ENCODE results near the gene EML5. TPM values are rescaled to one million over a fixed set of nuclear protein-coding genes. Genes with fewer than 3 reads are reported as not detected.

The EML5 gene
- polyA plus RNA-seq, 1 donor from 2014 or later = 0.61 TPM

- H3K36me3 Mint-ChIP-seq = peaks cover 1% of the 10 kb centered on the region
- peaks cover 3% of the 10 kb centered on the region for H3K27me3 Mint-ChIP-seq
Measured at GRCh38 chr14:88562831-88563686, 229.7 kb downstream of the EML5 start, which contains the start of gene ZC3H14. ZC3H14 (plus strand) TSS chr14:88563037; CDS start chr14:88563134, 97 bp downstream.

GRCh38 chr14:88562532-88562830 is 230.3 kb downstream of the EML5 start:
- Mint-ChIP-seq H3K36me3 (no peaks in the 10 kb centered on the region), H3K9me3 (no peaks in the 10 kb centered on the region), H3K27me3 (peaks cover 3% of the 10 kb centered on the region)

More at GRCh38 chr14:88562831-88563686, 229.7 kb downstream of the EML5 start, which contains the start of gene ZC3H14:
- peaks cover 0 to 4% (median 0%) of the 10 kb centered on the region in 3 donors for H3K9me3 Mint-ChIP-seq
- peaks cover 10 to 26% (median 20%) of the 10 kb centered on the region in 3 donors for H3K4me1 Mint-ChIP-seq
- peak within 1 kb of the TSS; percentile 77 to 95 (median 90) for H3K27ac Mint-ChIP-seq
- peak within 1 kb of the TSS; percentile 94 to 98 (median 96) for H3K4me3 Mint-ChIP-seq

More at GRCh38 chr14:88562532-88562830, 230.3 kb downstream of the EML5 start:
- peak overlapping the region; percentile 94 to 98 (median 96) for H3K4me3 Mint-ChIP-seq
- peaks cover 9 to 26% (median 20%) of the 10 kb centered on the region in 3 donors for H3K4me1 Mint-ChIP-seq
- H3K27ac Mint-ChIP-seq = peak overlapping the region; percentile 74 to 91 (median 77)

Other genes with a start within 250 kb of the EML5 start
- not detected for gene PTPN21, start 237.9 kb downstream of the EML5 start, polyA plus RNA-seq
- gene ZC3H14, start 229.9 kb downstream of the EML5 start, polyA plus RNA-seq = 45.4 TPM
- gene TTC8, start 31.7 kb upstream of the EML5 start, polyA plus RNA-seq = 2.2 TPM

Measured in IgD-negative memory B cell (primary cell).